Suprapubic skin (tissue), 3 donors: ENCODE data around the gene ZMYND11.

Experiments used
- POLR2A ChIP-seq, 2 donors: fragments of 450-650 bp; IDR thresholded peaks; one replicate each; pipeline ENCODE4 v1.6.1; 2017; ENCODE audit warnings: antibody characterized with exemption in 2 of 2, mild to moderate bottlenecking in 2 of 2, moderate library complexity in 2 of 2
- TF ChIP-seq, protein P1 (sequence below), 2 donors: fragments of 200-600 bp in 1 of 2; fragments of 450-650 bp in 1 of 2; sonication (generic) in 1 of 2; IDR thresholded peaks; one replicate each; pipeline ENCODE4 v1.5.1; 2016 to 2019; ENCODE audit warnings: antibody characterized with exemption in 2 of 2, mild to moderate bottlenecking in 1 of 2, moderate library complexity in 1 of 2

DNA sequence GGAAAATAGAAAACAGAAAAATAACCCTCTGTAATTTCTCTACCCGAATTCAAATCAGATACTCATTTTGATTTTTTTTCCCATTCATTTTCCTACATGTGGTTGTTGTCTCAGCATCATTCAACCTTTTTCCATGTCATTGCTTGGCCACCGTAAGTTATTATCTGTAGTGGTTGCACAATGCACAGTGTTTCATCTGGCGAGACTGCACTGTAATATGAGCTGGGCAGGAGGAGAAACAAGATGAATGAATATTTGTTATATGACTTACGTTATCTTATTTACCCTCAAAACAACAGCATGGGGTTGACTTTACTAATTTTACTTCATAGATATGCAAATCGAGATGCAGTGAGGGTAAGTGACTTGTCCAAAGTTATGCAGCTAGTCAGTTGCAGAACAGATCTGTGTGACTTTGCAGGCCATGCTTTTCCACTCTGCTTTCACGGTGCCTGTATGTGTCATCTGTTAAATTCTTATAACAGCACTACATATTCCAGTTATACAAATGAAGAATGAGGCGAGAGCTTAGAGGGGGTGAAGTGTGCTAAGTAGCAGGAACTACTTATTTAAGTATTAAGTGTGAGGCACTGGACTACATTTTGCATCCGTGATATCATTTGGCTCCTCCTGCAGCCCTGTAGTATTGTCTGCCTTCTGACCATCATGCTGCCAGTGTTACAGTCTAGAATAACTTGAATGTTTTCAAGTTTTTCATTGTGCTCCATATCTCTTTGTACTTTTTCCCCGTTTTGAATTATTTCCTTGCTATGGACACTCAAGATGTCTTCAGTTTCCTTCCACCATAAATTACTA, 56.7 kb downstream of the ZMYND11 start:
- TF ChIP-seq, protein P1, sequence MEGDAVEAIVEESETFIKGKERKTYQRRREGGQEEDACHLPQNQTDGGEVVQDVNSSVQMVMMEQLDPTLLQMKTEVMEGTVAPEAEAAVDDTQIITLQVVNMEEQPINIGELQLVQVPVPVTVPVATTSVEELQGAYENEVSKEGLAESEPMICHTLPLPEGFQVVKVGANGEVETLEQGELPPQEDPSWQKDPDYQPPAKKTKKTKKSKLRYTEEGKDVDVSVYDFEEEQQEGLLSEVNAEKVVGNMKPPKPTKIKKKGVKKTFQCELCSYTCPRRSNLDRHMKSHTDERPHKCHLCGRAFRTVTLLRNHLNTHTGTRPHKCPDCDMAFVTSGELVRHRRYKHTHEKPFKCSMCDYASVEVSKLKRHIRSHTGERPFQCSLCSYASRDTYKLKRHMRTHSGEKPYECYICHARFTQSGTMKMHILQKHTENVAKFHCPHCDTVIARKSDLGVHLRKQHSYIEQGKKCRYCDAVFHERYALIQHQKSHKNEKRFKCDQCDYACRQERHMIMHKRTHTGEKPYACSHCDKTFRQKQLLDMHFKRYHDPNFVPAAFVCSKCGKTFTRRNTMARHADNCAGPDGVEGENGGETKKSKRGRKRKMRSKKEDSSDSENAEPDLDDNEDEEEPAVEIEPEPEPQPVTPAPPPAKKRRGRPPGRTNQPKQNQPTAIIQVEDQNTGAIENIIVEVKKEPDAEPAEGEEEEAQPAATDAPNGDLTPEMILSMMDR (IDR thresholded peaks at IDR 0.05), result no peak
- no peak for TF ChIP-seq POLR2A (IDR thresholded peaks at IDR 0.05)
